Karpas-422 (cell line): ENCODE measurements around the gene HAPSTR1. TPM values are rescaled to one million over a fixed set of nuclear protein-coding genes. Genes with fewer than 3 reads are reported as not detected.

Experiments used
- DNase-seq: peaks from one replicate; pipeline ENCODE4 v3.0.0-alpha.2; 2015
- H2AFZ ChIP-seq: fragments of 200-600 bp; sonication (generic); 2 replicates; pipeline ENCODE4 v1.6.1; 2014; ENCODE audit warnings: antibody characterized with exemption, low read length, mixed read lengths
- H3K27ac ChIP-seq: fragments of 200-600 bp; sonication (generic); 2 replicates; pipeline ENCODE4 v1.5.1; 2014; ENCODE audit warnings: mild to moderate bottlenecking, low read length, moderate library complexity
- H3K27me3 ChIP-seq: fragments of 200-600 bp; sonication (generic); 2 replicates; pipeline ENCODE4 v1.6.1; 2014; ENCODE audit warnings: low read length, mixed read lengths
- H3K36me3 ChIP-seq: fragments of 200-600 bp; sonication (generic); 2 replicates; pipeline ENCODE4 v1.6.1; 2014; ENCODE audit warnings: low read length, mixed read lengths; ENCODE audit not compliant: insufficient read depth
- H3K4me1 ChIP-seq: fragments of 200-600 bp; sonication (generic); 2 replicates; pipeline ENCODE4 v1.6.1; 2014; ENCODE audit warnings: mild to moderate bottlenecking, low read length, mixed read lengths
- H3K4me2 ChIP-seq: fragments of 200-600 bp; sonication (generic); 2 replicates; pipeline ENCODE4 v1.6.1; 2014; ENCODE audit warnings: low read length, low read depth, mild to moderate bottlenecking; ENCODE audit not compliant: poor library complexity, severe bottlenecking
- H3K4me3 ChIP-seq: fragments of 200-600 bp; sonication (generic); 2 replicates; pipeline ENCODE4 v1.5.1; 2014; ENCODE audit warnings: mild to moderate bottlenecking, antibody characterized with exemption, low read length, mixed read lengths
- H3K79me2 ChIP-seq: fragments of 200-600 bp; sonication (generic); 2 replicates; pipeline ENCODE4 v1.6.1; 2014; ENCODE audit warnings: mild to moderate bottlenecking, low read length, mixed read lengths
- H3K9ac ChIP-seq: fragments of 200-600 bp; sonication (generic); 2 replicates; pipeline ENCODE4 v1.6.0; 2014; ENCODE audit warnings: low read length
- H3K9me2 ChIP-seq: fragments of 200-600 bp; sonication (generic), shearing (Covaris generic); replicated peaks from 2 replicates; pipeline ENCODE4 v1.6.0; 2014; ENCODE audit warnings: mild to moderate bottlenecking, low read length, moderate library complexity; ENCODE audit not compliant: insufficient read depth
- H3K9me3 ChIP-seq: fragments of 300-700, 200-600 bp; sonication (generic); 2 replicates; pipeline ENCODE4 v1.6.1; 2014; ENCODE audit warnings: low read length, mixed read lengths
- H4K20me1 ChIP-seq: fragments of 200-600 bp; sonication (generic); 2 replicates; pipeline ENCODE4 v1.6.1; 2014; ENCODE audit warnings: mild to moderate bottlenecking, antibody characterized with exemption, low read length, low read depth; ENCODE audit not compliant: insufficient read depth
- total RNA-seq: library from RNA; depleted of rRNA; stranded (reverse); fragments of >200 nt; shearing (Covaris generic); gene quantifications from 2 replicates; pipeline ENCODE4 v1.2.3, GENCODE V29; 2014; ENCODE audit warnings: low replicate concordance

HAPSTR1 gene
- total RNA-seq, 1 experiment from 2014 or later, result 51.2 TPM

- no peak overlapping the region for H3K4me3 ChIP-seq
- H3K36me3 ChIP-seq, result no peaks in the 10 kb centered on the region
- DNase-seq, result no peak
- no peaks in the 10 kb centered on the region for H3K27me3 ChIP-seq
- no peaks in the 10 kb centered on the region for H3K9me2 ChIP-seq
- H3K79me2 ChIP-seq, result no peaks in the 10 kb centered on the region
- H3K4me2 ChIP-seq, result no peak overlapping the region
- no peaks in the 10 kb centered on the region for H4K20me1 ChIP-seq
- H3K9ac ChIP-seq, result no peak overlapping the region
- H2AFZ ChIP-seq, result no peak overlapping the region
- no peaks in the 10 kb centered on the region for H3K9me3 ChIP-seq
- H3K27ac ChIP-seq, result no peak overlapping the region
- peaks cover 9% of the 10 kb centered on the region for H3K4me1 ChIP-seq
Measured at GRCh38 chr16:9060225-9060624, 31.2 kb upstream of the HAPSTR1 start.

GRCh38 chr16:9061358-9061813 lies 30.1 kb upstream of the HAPSTR1 start:
- no peak overlapping the region for H3K27ac ChIP-seq
- no peaks in the 10 kb centered on the region for H3K79me2 ChIP-seq
- no peak overlapping the region for H3K4me3 ChIP-seq
- peaks cover 9% of the 10 kb centered on the region for H3K4me1 ChIP-seq
- no peaks in the 10 kb centered on the region for H3K9me3 ChIP-seq
- H3K36me3 ChIP-seq, result no peaks in the 10 kb centered on the region
- no peak for DNase-seq
- H3K4me2 ChIP-seq, result no peak overlapping the region
- no peak overlapping the region for H3K9ac ChIP-seq
- H4K20me1 ChIP-seq, result no peaks in the 10 kb centered on the region
- no peak overlapping the region for H2AFZ ChIP-seq
- H3K27me3 ChIP-seq, result no peaks in the 10 kb centered on the region
- H3K9me2 ChIP-seq, result no peaks in the 10 kb centered on the region

GRCh38 chr16:9062301-9062700 lies 29.1 kb upstream of the HAPSTR1 start:
- Histone ChIP-seq H3K27ac (no peak overlapping the region), H2AFZ (no peak overlapping the region)
- no peak for DNase-seq

GRCh38 chr16:9065077-9065476 lies 26.4 kb upstream of the HAPSTR1 start:
- Histone ChIP-seq H3K4me2 (no peak overlapping the region), H3K9me2 (no peaks in the 10 kb centered on the region), H4K20me1 (no peaks in the 10 kb centered on the region), H3K9me3 (no peaks in the 10 kb centered on the region), H2AFZ (no peak overlapping the region), H3K36me3 (no peaks in the 10 kb centered on the region), H3K27ac (no peak overlapping the region), H3K9ac (no peak overlapping the region), H3K27me3 (no peaks in the 10 kb centered on the region), H3K4me3 (no peak overlapping the region), H3K79me2 (no peaks in the 10 kb centered on the region), H3K4me1 (peaks cover 9% of the 10 kb centered on the region)
- DNase-seq, result no peak

More at GRCh38 chr16:9062301-9062700, 29.1 kb upstream of the HAPSTR1 start:
- peaks cover 9% of the 10 kb centered on the region for H3K4me1 ChIP-seq
- no peaks in the 10 kb centered on the region for H3K27me3 ChIP-seq
- H3K79me2 ChIP-seq, result no peaks in the 10 kb centered on the region
- H3K9me3 ChIP-seq, result no peaks in the 10 kb centered on the region
- no peaks in the 10 kb centered on the region for H3K9me2 ChIP-seq
- no peak overlapping the region for H3K4me3 ChIP-seq
- H3K36me3 ChIP-seq, result no peaks in the 10 kb centered on the region
- H3K4me2 ChIP-seq, result no peak overlapping the region
- no peaks in the 10 kb centered on the region for H4K20me1 ChIP-seq
- H3K9ac ChIP-seq, result no peak overlapping the region

GRCh38 chr16:9068886-9069285 lies 22.6 kb upstream of the HAPSTR1 start:
- Histone ChIP-seq H3K36me3 (no peaks in the 10 kb centered on the region), H3K4me2 (no peak overlapping the region), H2AFZ (no peak overlapping the region), H3K27me3 (no peaks in the 10 kb centered on the region), H3K9me3 (no peaks in the 10 kb centered on the region), H3K79me2 (no peaks in the 10 kb centered on the region), H3K27ac (no peak overlapping the region), H3K9ac (no peak overlapping the region), H3K4me1 (peaks cover 9% of the 10 kb centered on the region; the same call in 1 of the 2 replicates), H3K9me2 (no peaks in the 10 kb centered on the region), H3K4me3 (no peak overlapping the region), H4K20me1 (no peaks in the 10 kb centered on the region)
- DNase-seq, result no peak

- Histone ChIP-seq H3K27ac (no peak overlapping the region), H3K9me3 (no peaks in the 10 kb centered on the region), H2AFZ (no peak overlapping the region), H3K36me3 (no peaks in the 10 kb centered on the region), H3K27me3 (no peaks in the 10 kb centered on the region), H3K9ac (no peak overlapping the region), H3K4me2 (no peak overlapping the region), H3K4me3 (no peak overlapping the region), H4K20me1 (no peaks in the 10 kb centered on the region), H3K9me2 (no peaks in the 10 kb centered on the region), H3K4me1 (peaks cover 9% of the 10 kb centered on the region; the same call in 1 of the 2 replicates), H3K79me2 (no peaks in the 10 kb centered on the region)
- DNase-seq, result no peak
Measured at GRCh38 chr16:9070254-9070653, 21.2 kb upstream of the HAPSTR1 start.

- Histone ChIP-seq H3K4me3 (no peak overlapping the region), H3K4me2 (no peak overlapping the region), H3K9me3 (no peaks in the 10 kb centered on the region), H3K9ac (no peak overlapping the region), H2AFZ (no peak overlapping the region), H3K27ac (no peak overlapping the region), H3K27me3 (no peaks in the 10 kb centered on the region), H3K4me1 (peaks cover 9% of the 10 kb centered on the region; the same call in 1 of the 2 replicates), H3K36me3 (no peaks in the 10 kb centered on the region), H3K79me2 (no peaks in the 10 kb centered on the region), H4K20me1 (no peaks in the 10 kb centered on the region), H3K9me2 (no peaks in the 10 kb centered on the region)
- DNase-seq, result no peak
Measured at GRCh38 chr16:9071377-9071776, 20.1 kb upstream of the HAPSTR1 start.

- H3K4me1 ChIP-seq, result peaks cover 17% of the 10 kb centered on the region
- no peaks in the 10 kb centered on the region for H3K36me3 ChIP-seq
- no peak for DNase-seq
- no peaks in the 10 kb centered on the region for H4K20me1 ChIP-seq
- H3K9me3 ChIP-seq, result no peaks in the 10 kb centered on the region
- H3K4me3 ChIP-seq, result no peak overlapping the region
- H3K9me2 ChIP-seq, result no peaks in the 10 kb centered on the region
- H3K27me3 ChIP-seq, result no peaks in the 10 kb centered on the region
- H3K27ac ChIP-seq, result no peak overlapping the region; the same call in 1 of the 2 replicates
- no peak overlapping the region for H2AFZ ChIP-seq
- no peak overlapping the region for H3K4me2 ChIP-seq
- peak overlapping the region; percentile 6; the same call in 1 of the 2 replicates for H3K9ac ChIP-seq
- no peaks in the 10 kb centered on the region for H3K79me2 ChIP-seq
Measured at GRCh38 chr16:9072806-9073341, 18.6 kb upstream of the HAPSTR1 start.
